Right renal pelvis (tissue), 4 donors: Measurements from ENCODE around the gene VOPP1. TPM values are rescaled to one million over a fixed set of nuclear protein-coding genes. Genes with fewer than 3 reads are reported as not detected.
"Not testable (repeated sequence)": the region's sequence is repeated elsewhere in the genome, so short reads cannot be mapped to it uniquely, and the experiment has no call there.

ENCODE experiments used
- DNase-seq, 4 donors: peaks; one replicate each; pipeline ENCODE4 v3.0.0-alpha.2; 2013; ENCODE audit warnings: low read depth in 4 of 4, low spot score in 3 of 4, missing footprints in 1 of 4
- polyA plus RNA-seq, 4 donors: library from polyadenylated mRNA; unstranded; fragments of 120-200 nt; gene quantifications; one replicate each; pipeline ENCODE4 v1.2.1, GENCODE V29; 2013; ENCODE audit not compliant: insufficient read length in 4 of 4

VOPP1 gene
- polyA plus RNA-seq, 4 donors, result 63.2 to 67.8 (median 64.0) TPM

- no peak for DNase-seq
These were observed 56.6 kb downstream of the VOPP1 start for GRCh38 chr7:55515569-55516279.

GRCh38 chr7:55514546-55515265 is 57.6 kb downstream of the VOPP1 start:
- DNase-seq, result no peak

- no peak for DNase-seq
These were observed 58.4 kb downstream of the VOPP1 start for GRCh38 chr7:55513868-55514267.

- no peak for DNase-seq
These were observed 59.6 kb downstream of the VOPP1 start for GRCh38 chr7:55512635-55513191.

GRCh38 chr7:55510621-55511020 is 61.7 kb downstream of the VOPP1 start:
- DNase-seq, result no peak

GRCh38 chr7:55510206-55510605 is 62.1 kb downstream of the VOPP1 start:
- not testable (repeated sequence) for DNase-seq

- DNase-seq, result no peak
These were observed 63.0 kb downstream of the VOPP1 start for GRCh38 chr7:55509322-55509721.

- no peak for DNase-seq
These were observed 63.9 kb downstream of the VOPP1 start for GRCh38 chr7:55508221-55509011.

GRCh38 chr7:55507743-55508142 is 64.6 kb downstream of the VOPP1 start:
- no peak for DNase-seq

- no peak for DNase-seq
These were observed 67.2 kb downstream of the VOPP1 start for GRCh38 chr7:55504967-55505658.

GRCh38 chr7:55504093-55504859 is 68.0 kb downstream of the VOPP1 start:
- no peak for DNase-seq

GRCh38 chr7:55502858-55503440 is 69.4 kb downstream of the VOPP1 start:
- no peak for DNase-seq

GRCh38 chr7:55502124-55502857 is 70.0 kb downstream of the VOPP1 start:
- DNase-seq, result no peak

- no peak for DNase-seq
These were observed 70.7 kb downstream of the VOPP1 start for GRCh38 chr7:55501611-55502010.

GRCh38 chr7:55500117-55500756 is 72.1 kb downstream of the VOPP1 start:
- no peak for DNase-seq

GRCh38 chr7:55499591-55499990 is 72.7 kb downstream of the VOPP1 start:
- no peak for DNase-seq

GRCh38 chr7:55498770-55499169 is 73.5 kb downstream of the VOPP1 start:
- DNase-seq, result no peak

- no peak for DNase-seq
These were observed 74.2 kb downstream of the VOPP1 start for GRCh38 chr7:55498142-55498541.
